ENCODE measurements around the gene PLCH2.

The PLCH2 gene

DNA sequence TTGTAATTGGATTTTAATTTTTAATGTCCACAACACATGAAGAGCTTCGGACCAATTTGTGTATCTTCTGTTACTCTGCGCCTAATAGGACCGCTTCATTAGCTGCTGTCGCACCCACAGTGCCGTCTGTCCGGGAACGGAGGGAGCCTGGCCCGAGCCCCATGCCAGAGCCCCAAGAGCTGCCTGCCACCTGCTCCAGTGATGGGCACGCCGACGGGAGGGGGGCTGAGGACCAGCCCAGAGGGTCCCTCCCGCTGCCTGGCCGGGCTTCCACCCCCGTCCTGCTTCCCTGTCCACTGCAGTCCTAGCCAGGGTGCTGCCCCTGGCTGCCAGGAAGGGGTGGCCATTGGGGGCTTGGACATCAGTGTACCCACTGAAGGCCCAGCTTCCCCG, 30.3 kb upstream of the PLCH2 start:
- TF ChIP-seq, protein P1, sequence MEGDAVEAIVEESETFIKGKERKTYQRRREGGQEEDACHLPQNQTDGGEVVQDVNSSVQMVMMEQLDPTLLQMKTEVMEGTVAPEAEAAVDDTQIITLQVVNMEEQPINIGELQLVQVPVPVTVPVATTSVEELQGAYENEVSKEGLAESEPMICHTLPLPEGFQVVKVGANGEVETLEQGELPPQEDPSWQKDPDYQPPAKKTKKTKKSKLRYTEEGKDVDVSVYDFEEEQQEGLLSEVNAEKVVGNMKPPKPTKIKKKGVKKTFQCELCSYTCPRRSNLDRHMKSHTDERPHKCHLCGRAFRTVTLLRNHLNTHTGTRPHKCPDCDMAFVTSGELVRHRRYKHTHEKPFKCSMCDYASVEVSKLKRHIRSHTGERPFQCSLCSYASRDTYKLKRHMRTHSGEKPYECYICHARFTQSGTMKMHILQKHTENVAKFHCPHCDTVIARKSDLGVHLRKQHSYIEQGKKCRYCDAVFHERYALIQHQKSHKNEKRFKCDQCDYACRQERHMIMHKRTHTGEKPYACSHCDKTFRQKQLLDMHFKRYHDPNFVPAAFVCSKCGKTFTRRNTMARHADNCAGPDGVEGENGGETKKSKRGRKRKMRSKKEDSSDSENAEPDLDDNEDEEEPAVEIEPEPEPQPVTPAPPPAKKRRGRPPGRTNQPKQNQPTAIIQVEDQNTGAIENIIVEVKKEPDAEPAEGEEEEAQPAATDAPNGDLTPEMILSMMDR (IDR thresholded peaks at IDR 0.05; ENCODE audit: insufficient read depth, low read length, poor library complexity, severe bottlenecking) = no peak
- Histone ChIP-seq H3K27me3 (replicated peaks; ENCODE audit: control insufficient read depth, insufficient read depth, low read length) (peaks cover 2% of the 10 kb centered on the region; the same call in 1 of the 2 replicates), H3K4me3 (replicated peaks; ENCODE audit: low read depth, low read length) (no peak overlapping the region), H3K36me3 (ENCODE audit: control insufficient read depth, insufficient read depth, low read length) (no peaks in the 10 kb centered on the region)
- no peak for DNase-seq (ENCODE audit: extremely low read depth, insufficient read length)

GRCh38 chr1:2446394-2446793, 29.7 kb upstream of the PLCH2 start:
- H3K36me3 ChIP-seq (ENCODE audit: control insufficient read depth, insufficient read depth, low read length) = no peaks in the 10 kb centered on the region
- H3K4me3 ChIP-seq (replicated peaks; ENCODE audit: low read depth, low read length) = no peak overlapping the region
- H3K27me3 ChIP-seq (replicated peaks; ENCODE audit: control insufficient read depth, insufficient read depth, low read length) = peaks cover 2% of the 10 kb centered on the region; the same call in 1 of the 2 replicates
- TF ChIP-seq, protein P1 (IDR thresholded peaks at IDR 0.05; ENCODE audit: insufficient read depth, low read length, poor library complexity, severe bottlenecking) = no peak
- no peak for DNase-seq (ENCODE audit: extremely low read depth, insufficient read length)

GRCh38 chr1:2446861-2447260, 29.2 kb upstream of the PLCH2 start:
- Histone ChIP-seq H3K4me3 (replicated peaks; ENCODE audit: low read depth, low read length) (no peak overlapping the region), H3K36me3 (ENCODE audit: control insufficient read depth, insufficient read depth, low read length) (no peaks in the 10 kb centered on the region), H3K27me3 (replicated peaks; ENCODE audit: control insufficient read depth, insufficient read depth, low read length) (peaks cover 2% of the 10 kb centered on the region; the same call in 1 of the 2 replicates)
- no peak for DNase-seq (ENCODE audit: extremely low read depth, insufficient read length)
- TF ChIP-seq, protein P1 (IDR thresholded peaks at IDR 0.05; ENCODE audit: insufficient read depth, low read length, poor library complexity, severe bottlenecking) = no peak

DNA sequence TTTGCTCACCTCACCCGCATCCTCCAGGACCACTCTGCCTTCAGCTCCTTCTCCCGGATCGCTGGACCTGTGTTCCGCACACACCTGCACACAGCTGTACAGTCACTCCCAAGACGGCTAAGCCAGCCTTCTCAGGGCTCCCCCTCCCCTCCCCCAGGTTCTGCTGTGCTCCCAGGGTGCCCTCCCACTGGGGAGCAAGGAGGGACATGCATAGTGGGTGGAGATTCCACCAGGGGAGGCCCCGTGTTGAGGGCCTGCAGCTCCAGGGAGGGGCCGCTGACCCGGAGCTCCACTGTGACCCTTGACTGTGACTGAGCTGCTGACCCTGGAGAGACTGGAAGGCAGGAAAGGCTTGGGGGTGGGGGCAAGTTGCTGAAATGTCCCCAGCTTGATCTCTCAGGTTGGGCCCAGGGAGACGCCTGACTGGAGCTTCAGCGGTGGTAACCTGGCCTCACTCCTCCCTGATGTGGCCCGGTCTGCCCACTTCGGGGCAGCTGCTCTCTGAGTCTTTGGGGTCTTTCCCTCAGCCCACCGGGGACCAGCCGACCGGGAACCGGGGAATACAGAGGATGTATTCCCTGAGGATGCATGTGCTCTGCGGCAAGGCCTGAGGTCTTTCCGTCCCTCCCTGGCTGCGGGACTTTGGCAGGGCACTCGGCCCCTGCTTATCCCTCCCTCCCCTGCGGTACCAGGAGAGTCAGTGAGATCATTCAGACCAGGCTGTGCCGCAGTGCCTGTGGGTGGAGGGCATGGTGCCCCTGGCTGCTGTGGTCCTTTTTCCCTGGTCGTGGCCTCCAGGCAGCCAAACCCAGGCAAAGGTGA, 28.6 kb upstream of the PLCH2 start:
- DNase-seq (ENCODE audit: extremely low read depth, insufficient read length) = no peak

DNA sequence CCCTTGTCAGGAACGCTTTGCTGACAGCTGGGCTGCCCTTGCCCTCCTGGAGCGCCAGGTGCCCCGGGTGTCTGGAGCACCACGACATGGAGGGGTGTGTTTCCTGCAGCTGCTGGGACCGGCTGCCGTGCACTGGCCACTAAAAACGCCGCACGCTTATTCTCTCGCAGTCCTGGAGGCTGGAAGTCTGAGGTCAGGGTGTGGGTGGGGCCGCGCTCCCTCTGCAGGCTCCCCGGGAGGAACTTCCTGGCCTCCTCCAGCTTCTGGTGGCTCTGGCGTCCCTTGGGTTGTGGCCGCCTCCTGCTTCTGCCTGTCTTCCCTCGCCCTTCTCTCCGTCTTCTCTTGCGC, 28.0 kb upstream of the PLCH2 start:
- no peak for DNase-seq (ENCODE audit: extremely low read depth, insufficient read length)
- TF ChIP-seq, protein P1 (IDR thresholded peaks at IDR 0.05; ENCODE audit: insufficient read depth, low read length, poor library complexity, severe bottlenecking) = no peak
- Histone ChIP-seq H3K27me3 (replicated peaks; ENCODE audit: control insufficient read depth, insufficient read depth, low read length) (peaks cover 2% of the 10 kb centered on the region; the same call in 1 of the 2 replicates), H3K36me3 (ENCODE audit: control insufficient read depth, insufficient read depth, low read length) (no peaks in the 10 kb centered on the region), H3K4me3 (replicated peaks; ENCODE audit: low read depth, low read length) (no peak overlapping the region)

More for the DNA sequence above, 28.6 kb upstream of the PLCH2 start:
- H3K4me3 ChIP-seq (replicated peaks; ENCODE audit: low read depth, low read length) = no peak overlapping the region
- H3K27me3 ChIP-seq (replicated peaks; ENCODE audit: control insufficient read depth, insufficient read depth, low read length) = peaks cover 2% of the 10 kb centered on the region; the same call in 1 of the 2 replicates
- TF ChIP-seq, protein P1 (IDR thresholded peaks at IDR 0.05; ENCODE audit: insufficient read depth, low read length, poor library complexity, severe bottlenecking) = no peak
- no peaks in the 10 kb centered on the region for H3K36me3 ChIP-seq (ENCODE audit: control insufficient read depth, insufficient read depth, low read length)
